ENCODE measurements around the gene FOXN4. TPM values are rescaled to one million over a fixed set of nuclear protein-coding genes. Genes with fewer than 3 reads are reported as not detected.
"Not testable (repeated sequence)": the region's sequence is repeated elsewhere in the genome, so short reads cannot be mapped to it uniquely, and the experiment has no call there.

FOXN4 gene
- not detected in 2 replicates for total RNA-seq

DNA sequence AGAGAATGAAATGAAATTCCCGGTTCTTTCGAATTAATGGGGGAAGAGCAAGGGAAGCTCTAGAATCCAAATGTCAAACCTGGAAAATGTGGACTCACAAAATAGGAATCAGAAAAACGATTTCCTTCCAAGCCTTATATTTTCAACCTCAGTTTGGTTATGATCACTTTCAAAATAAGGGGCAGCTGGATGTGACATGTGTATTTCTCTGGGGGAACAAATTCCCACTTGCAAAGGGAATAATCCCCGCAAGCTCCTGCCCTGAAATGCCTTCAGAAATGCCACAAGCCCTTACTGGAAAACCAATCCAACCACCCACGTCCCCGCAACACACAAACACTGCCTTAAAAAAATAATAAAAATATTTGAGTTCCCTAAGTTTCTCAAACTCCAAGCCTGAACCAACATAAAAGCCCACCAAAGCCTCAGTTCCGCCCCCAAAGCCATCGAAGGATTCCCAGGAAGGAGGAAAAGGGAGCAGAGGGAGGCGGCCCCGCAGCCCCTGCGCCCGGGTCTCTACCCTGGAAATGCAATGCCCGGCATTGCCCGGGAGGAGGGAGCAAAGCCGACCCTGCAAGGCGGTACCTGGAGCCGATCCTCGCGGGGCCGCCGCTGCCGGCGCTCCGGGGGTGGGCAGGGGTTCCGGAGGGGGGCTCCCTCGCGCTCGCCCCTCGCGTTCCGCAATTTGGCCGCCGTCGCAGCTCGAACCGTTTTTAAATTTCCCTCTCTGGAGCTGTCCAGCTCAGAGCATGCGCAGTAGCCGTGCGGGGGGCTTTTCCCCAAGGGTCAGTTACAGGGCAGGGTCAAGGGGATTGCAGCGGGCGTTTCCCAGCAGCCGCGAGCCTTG, at the start of gene FOXN4:
Gene FOXN4 (minus strand): TSS at position 751 of the 847 bp plus-strand sequence. CDS start 963 bp downstream, outside the sequence.
- no peak for DNase-seq (ENCODE audit: extremely low read depth, low read depth, low spot score)

DNA sequence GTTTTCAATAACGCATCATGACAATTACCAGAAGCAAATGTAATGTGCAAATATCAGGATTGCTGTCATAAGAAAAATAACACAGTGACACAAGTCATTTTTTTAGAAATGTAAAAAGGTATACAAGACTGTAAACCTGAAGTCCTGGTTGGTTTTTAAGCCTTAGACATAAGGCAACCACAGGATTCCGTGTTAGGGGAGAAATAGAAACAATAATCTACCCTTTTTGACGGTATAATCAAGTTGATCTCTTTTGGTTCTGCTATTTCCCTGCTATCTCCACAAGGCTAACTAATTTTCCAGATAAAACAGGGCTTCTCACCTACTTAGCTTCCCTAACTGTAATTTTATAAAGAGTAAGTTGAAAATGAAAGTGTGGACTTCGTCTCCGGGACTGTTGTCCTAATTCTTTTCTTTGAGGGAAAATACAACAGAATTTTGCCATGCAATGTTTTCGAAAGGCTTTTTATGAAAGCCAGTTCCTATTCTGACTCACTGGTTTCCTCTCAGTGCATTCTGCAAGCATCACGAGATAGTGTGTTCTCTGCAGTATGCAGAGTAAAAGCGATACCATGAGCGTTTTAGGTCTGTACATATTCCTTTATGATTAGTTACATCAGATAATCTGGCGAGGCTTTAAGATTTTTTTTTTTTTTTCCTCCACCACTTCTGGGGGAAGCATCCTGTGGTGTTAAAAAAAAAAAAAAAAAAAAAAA, 49.2 kb upstream of the FOXN4 start:
- no peak for DNase-seq (ENCODE audit: extremely low read depth, low read depth, low spot score)

DNA sequence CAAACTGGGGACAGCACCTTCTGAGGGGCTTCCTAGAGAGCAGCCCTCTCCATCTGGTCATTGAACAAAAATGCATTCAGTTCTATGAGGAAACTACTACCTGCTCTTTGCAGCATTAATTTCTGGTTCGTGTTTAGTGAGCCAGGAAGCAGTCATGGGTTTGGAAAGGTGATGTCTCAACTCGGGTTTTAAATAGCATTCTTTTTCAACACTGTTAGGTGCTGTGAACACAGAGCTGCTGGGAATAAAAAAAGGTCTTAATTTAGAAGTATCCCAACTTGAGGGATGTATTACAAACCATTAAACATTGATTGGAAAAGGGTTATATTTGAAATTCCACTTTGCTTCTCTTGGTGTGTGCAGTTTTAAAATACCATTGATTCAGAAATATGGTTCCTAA, 47.9 kb upstream of the FOXN4 start:
- DNase-seq (ENCODE audit: extremely low read depth, low read depth, low spot score), result no peak

DNA sequence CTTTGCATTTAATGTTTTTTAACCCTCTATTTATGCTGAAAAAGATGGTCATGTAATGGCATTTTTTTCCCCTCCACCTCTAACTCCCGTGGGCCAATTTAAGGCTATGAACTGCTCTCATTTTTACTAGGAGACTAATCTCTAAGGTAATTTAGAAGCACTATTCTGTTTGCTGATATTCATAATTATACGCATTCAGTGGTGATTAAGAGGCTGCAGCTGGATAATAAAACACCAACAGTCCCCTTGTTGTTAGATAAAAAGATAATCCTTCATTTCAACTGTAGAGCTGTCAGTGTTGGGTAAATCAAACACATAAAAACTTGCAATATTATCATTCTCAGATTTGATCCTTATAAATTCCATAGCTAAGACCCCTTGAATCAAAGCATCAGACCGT, 47.5 kb upstream of the FOXN4 start:
- no peak for DNase-seq (ENCODE audit: extremely low read depth, low read depth, low spot score)

DNA sequence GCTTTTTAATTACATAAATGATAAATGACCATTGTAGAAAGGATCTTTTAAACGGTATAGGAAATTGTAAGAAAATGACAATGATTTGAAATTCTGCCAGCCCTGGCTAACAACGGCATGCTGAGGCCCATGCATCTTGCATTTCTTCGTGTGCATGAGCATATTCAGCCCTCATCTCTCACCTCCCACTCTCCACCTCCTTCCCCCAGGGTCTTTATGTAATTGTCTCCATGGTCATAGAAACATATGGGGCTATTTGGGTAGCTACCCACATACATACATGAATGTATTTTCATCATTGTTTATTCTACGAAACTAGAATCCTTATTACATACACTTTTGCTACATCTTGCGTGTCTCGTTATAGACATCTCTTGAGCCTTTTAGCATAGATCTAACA, 43.1 kb upstream of the FOXN4 start:
- no peak for DNase-seq (ENCODE audit: extremely low read depth, low read depth, low spot score)

DNA sequence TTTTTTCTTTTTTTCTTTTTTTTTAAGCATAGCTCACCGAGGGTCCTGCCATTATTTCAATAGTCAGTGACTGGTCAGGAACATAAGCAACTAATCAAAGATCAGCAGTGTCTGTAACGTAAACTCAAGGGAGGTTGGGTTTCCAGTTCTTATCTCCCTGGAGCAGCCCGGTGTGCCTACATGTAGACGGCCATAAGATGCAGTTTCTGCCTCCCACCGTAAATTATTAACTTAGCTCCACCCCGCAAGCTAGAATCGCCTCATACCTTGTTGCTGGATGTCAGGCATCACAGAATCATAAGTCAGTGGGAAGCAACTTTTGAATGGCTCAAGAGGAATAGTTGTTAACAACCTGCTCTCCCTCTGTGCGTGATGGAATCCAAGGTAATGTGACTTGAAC, 38.5 kb upstream of the FOXN4 start, which contains the start of gene MYO1H:
Gene MYO1H (plus strand): TSS at position 312 of the 400 bp plus-strand sequence. CDS start 61 bp downstream, at position 373.
- no peak for DNase-seq (ENCODE audit: extremely low read depth, low read depth, low spot score)

DNA sequence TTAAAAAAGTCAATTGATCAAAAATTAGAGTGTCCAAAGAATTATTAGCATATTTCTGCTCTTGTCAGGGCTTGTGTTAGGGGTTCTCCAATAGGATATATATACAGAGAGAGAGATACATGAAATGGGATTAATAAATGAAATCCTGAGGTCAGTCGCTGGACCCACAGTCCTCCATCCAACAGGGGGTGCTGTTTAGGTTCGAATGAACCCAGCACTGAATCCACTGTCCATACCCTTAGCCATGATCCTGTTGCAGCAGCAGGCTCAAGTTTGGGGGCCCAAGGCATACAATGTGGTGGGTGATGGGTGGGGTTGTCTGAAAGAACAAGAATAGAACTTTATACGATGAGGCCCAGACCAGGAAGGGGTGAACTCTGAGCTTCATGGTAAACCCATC, 37.8 kb upstream of the FOXN4 start:
- no peak for DNase-seq (ENCODE audit: extremely low read depth, low read depth, low spot score)

- DNase-seq (ENCODE audit: extremely low read depth, low read depth, low spot score), result no peak
These were observed 36.3 kb upstream of the FOXN4 start for GRCh38 chr12:109345428-109345827.

- no peak for DNase-seq (ENCODE audit: extremely low read depth, low read depth, low spot score)
These were observed 34.6 kb upstream of the FOXN4 start for GRCh38 chr12:109343677-109344076.

GRCh38 chr12:109336593-109336992, 27.5 kb upstream of the FOXN4 start:
- DNase-seq (ENCODE audit: extremely low read depth, low read depth, low spot score), result no peak

DNA sequence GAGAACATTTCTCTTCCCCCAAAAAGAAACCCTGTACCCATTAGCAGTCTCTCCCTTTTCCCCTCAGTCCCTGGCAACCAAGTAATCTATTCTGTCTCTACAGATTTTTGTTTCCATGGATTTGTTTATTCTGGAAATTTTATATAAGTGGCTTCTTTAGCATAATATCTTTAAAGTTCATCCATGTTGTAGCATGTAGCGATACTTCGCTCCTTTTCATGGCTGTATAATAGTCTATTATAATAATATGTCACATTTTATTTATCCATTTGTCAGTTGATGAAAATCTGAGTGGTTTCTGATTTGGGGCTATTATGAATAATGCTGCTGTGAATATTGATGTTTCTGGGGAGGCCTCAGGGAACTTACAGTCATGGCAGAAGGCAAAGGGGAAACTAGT, 25.8 kb upstream of the FOXN4 start:
- no peak for DNase-seq (ENCODE audit: extremely low read depth, low read depth, low spot score)

- DNase-seq (ENCODE audit: extremely low read depth, low read depth, low spot score), result no peak
These were observed 22.3 kb upstream of the FOXN4 start for GRCh38 chr12:109331301-109331952.

DNA sequence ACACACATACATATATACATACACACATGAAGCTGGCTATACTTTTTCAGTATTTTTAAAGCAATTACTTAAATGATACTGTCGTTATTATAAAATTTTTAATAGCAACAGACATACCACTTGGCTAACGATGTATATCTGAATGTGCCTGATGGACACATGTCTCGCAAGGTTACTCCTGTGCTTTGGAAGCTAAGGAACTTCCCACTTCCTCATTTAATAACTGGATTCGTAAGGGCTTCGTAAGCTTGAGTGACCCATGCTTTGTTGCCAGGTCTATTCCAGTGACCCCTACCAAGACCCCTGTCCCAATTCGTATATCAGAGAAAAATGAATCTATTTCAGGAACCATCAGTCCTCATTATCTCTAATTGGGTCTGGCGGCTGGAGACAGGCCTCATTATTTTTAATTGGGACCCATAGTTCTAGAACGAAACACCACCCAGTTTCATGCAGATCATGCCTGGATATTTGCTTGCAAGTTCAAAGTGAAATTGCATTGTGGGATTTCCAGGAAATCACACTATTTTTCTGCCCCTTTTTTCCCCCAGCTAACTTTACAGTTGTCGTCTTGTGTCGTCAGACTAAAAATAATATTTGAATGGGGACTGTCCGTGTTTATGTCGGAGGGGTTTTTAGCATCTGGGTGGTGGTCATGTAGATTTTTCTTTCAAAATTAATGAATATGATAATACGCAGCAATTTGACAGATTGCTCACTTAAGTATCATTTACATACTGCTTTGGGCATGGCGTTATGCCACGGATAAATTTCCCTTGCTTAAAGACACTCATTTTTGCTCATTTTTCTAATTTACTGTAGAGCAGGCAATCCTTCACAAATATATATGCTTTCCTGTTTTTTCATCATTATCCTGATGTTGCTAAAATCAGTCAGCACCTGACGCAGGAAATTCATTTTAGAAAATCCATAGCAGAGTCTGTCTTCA, 21.5 kb upstream of the FOXN4 start:
- no peak for DNase-seq (ENCODE audit: extremely low read depth, low read depth, low spot score)

- DNase-seq (ENCODE audit: extremely low read depth, low read depth, low spot score), result no peak
These were observed 20.6 kb upstream of the FOXN4 start for GRCh38 chr12:109329686-109330085.

GRCh38 chr12:109329003-109329402, 19.9 kb upstream of the FOXN4 start:
- no peak for DNase-seq (ENCODE audit: extremely low read depth, low read depth, low spot score)

GRCh38 chr12:109321294-109321693, 12.2 kb upstream of the FOXN4 start:
- DNase-seq (ENCODE audit: extremely low read depth, low read depth, low spot score), result not testable (repeated sequence)

GRCh38 chr12:109310247-109311125, 1.4 kb upstream of the FOXN4 start:
- no peak for DNase-seq (ENCODE audit: extremely low read depth, low read depth, low spot score)

- DNase-seq (ENCODE audit: extremely low read depth, low read depth, low spot score), result no peak
These were observed 530 bp upstream of the FOXN4 start for GRCh38 chr12:109309381-109310246.

Data from glomerular endothelial cell (primary cell).